Neuronal stem cell (in vitro differentiated cells): Measurements from ENCODE around the gene RNF17.
A peak's percentile ranks its signal among the peaks of the same experiment; 100 is the strongest.

Source experiments
- DNase-seq: peaks from one replicate; pipeline ENCODE4 v3.0.0-alpha.2; 2013; ENCODE audit warnings: low spot score
- H2AFZ ChIP-seq: one replicate; pipeline ENCODE4 v1.6.1; 2013; ENCODE audit warnings: mild to moderate bottlenecking, low read length, inconsistent platforms
- H2AK5ac ChIP-seq: 2 replicates; pipeline ENCODE4 v1.6.1; 2013; ENCODE audit warnings: low read depth, mild to moderate bottlenecking, inconsistent platforms, low read length, moderate library complexity, mixed read lengths
- H2BK120ac ChIP-seq: 2 replicates; pipeline ENCODE4 v1.6.1; 2013; ENCODE audit warnings: low read depth, mild to moderate bottlenecking, inconsistent platforms, low read length, moderate library complexity, mixed read lengths
- H2BK12ac ChIP-seq: one replicate; pipeline ENCODE4 v1.6.1; 2013; ENCODE audit warnings: low read length, inconsistent platforms
- H2BK15ac ChIP-seq: 2 replicates; pipeline ENCODE4 v1.6.1; 2013; ENCODE audit warnings: mild to moderate bottlenecking, low read length, inconsistent platforms, mixed read lengths
- H2BK5ac ChIP-seq: one replicate; pipeline ENCODE4 v1.6.1; 2013; ENCODE audit warnings: inconsistent platforms, mild to moderate bottlenecking, low read length, moderate library complexity
- H3K14ac ChIP-seq: one replicate; pipeline ENCODE4 v1.6.1; 2013; ENCODE audit warnings: low read length, inconsistent platforms
- H3K18ac ChIP-seq: 2 replicates; pipeline ENCODE4 v1.6.1; 2013; ENCODE audit warnings: low read length, inconsistent platforms
- H3K23ac ChIP-seq: 2 replicates; pipeline ENCODE4 v1.6.1; 2013; ENCODE audit warnings: low read depth, mild to moderate bottlenecking, mixed read lengths, low read length, inconsistent platforms; ENCODE audit not compliant: poor library complexity
- H3K27ac ChIP-seq: replicated peaks from 3 replicates; pipeline ENCODE4 v1.5.1; 2013; ENCODE audit warnings: low read length, inconsistent platforms
- H3K27me3 ChIP-seq, 3 experiments: 2 replicates each; pipeline ENCODE4 v1.6.1; 2013; ENCODE audit warnings: low read length in 3 of 3, mild to moderate bottlenecking in 2 of 3, inconsistent platforms in 1 of 3, low read depth in 1 of 3, mixed read lengths in 1 of 3, moderate library complexity in 1 of 3; ENCODE audit not compliant: control insufficient read depth in 3 of 3, insufficient read depth in 3 of 3
- H3K36me3 ChIP-seq, 2 donors: replicated peaks in 1 of 2; 2 replicates each; pipeline ENCODE4 v1.6.1; 2013; ENCODE audit warnings: low read length in 2 of 2; ENCODE audit not compliant: control insufficient read depth in 2 of 2, insufficient read depth in 2 of 2
- H3K4ac ChIP-seq: 2 replicates; pipeline ENCODE4 v1.6.1; 2013; ENCODE audit warnings: inconsistent platforms, mild to moderate bottlenecking, low read length, moderate library complexity
- H3K4me1 ChIP-seq, 2 donors: 1 replicate in 1 of 2; 2 replicates in 1 of 2; pipeline ENCODE4 v1.6.1; 2013; ENCODE audit warnings: low read length in 2 of 2, low read depth in 1 of 2; ENCODE audit not compliant: control insufficient read depth in 2 of 2, insufficient read depth in 1 of 2
- H3K4me2 ChIP-seq: one replicate; pipeline ENCODE4 v1.6.1; 2013; ENCODE audit warnings: mild to moderate bottlenecking, low read length, inconsistent platforms; ENCODE audit not compliant: insufficient read depth, poor library complexity, severe bottlenecking
- H3K4me3 ChIP-seq, 2 donors: 2 replicates each; pipeline ENCODE4 v1.5.1; 2013; ENCODE audit warnings: low read length in 2 of 2, mild to moderate bottlenecking in 2 of 2, inconsistent platforms in 1 of 2, moderate library complexity in 1 of 2
- H3K79me1 ChIP-seq: one replicate; pipeline ENCODE4 v1.6.1; 2013; ENCODE audit warnings: low read depth, mild to moderate bottlenecking, inconsistent platforms, low read length, moderate library complexity
- H3K9ac ChIP-seq: one replicate; pipeline ENCODE4 v1.6.1; 2013; ENCODE audit warnings: mild to moderate bottlenecking, low read depth, low read length, inconsistent platforms; ENCODE audit not compliant: poor library complexity
- H3K9me3 ChIP-seq, 2 donors: replicated peaks in 1 of 2; 2 replicates each; pipeline versions ENCODE3 to v1.6.1; 2013; ENCODE audit warnings: low read length in 2 of 2, mild to moderate bottlenecking in 2 of 2, inconsistent platforms in 1 of 2, low read depth in 1 of 2, mixed read lengths in 1 of 2, moderate library complexity in 1 of 2; ENCODE audit not compliant: control insufficient read depth in 2 of 2, insufficient read depth in 1 of 2
- H4K8ac ChIP-seq: one replicate; pipeline ENCODE4 v1.6.1; 2013; ENCODE audit warnings: low read depth, mild to moderate bottlenecking, inconsistent platforms, low read length, moderate library complexity
- H4K91ac ChIP-seq: one replicate; pipeline ENCODE4 v1.6.1; 2013; ENCODE audit warnings: low read length, low read depth, mild to moderate bottlenecking, inconsistent platforms; ENCODE audit not compliant: poor library complexity
- WGBS, 2 donors: extraction: QIAGEN DNeasy Blood & Tissue Kit; methylation state at CpG; one replicate each; pipeline ENCODE4 v1.1.7; 2013; ENCODE audit warnings: missing lambda C conversion rate in 2 of 2, mixed read lengths in 1 of 2; ENCODE audit not compliant: insufficient read length in 2 of 2, insufficient replicate concordance in 1 of 2; ENCODE audit errors: extremely low coverage in 2 of 2; 5-methylcytosine and 5-hydroxymethylcytosine counted together

RNF17 gene

DNA sequence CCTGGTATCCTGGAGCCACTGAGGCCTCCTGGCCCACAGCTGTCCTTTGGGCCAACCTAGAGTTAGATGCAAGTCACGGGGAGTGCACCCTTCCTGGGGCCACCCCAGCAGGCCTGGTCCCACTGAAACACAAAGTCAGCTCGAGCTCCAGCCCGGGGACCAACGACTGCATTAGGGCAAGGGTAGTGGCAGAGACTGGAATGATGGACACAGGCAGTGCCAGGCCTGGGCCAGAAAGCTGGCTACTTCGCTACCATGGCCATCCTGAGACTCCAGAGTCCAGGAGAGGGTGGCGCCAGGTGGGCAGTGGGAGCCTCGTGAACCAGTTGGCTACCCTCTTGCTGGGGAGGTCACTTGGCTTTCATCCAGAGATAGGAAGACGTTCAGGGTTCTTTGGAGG lies 22.2 kb upstream of the RNF17 start:
- H3K4me3 ChIP-seq, result no peak overlapping the region
- peaks cover 0 to 6% of the 10 kb centered on the region in 2 donors for H3K9me3 ChIP-seq
- peak overlapping the region; percentile 68 for H3K4ac ChIP-seq
- no peak overlapping the region for H4K8ac ChIP-seq
- no CpG with 5 or more reads among the region's 8 CpGs for WGBS, 2 donors
- peak overlapping the region; percentile 66 for H2AFZ ChIP-seq
- no peak overlapping the region for H3K27ac ChIP-seq
- peaks cover 0 to 15% of the 10 kb centered on the region in 2 donors for H3K4me1 ChIP-seq
- peak overlapping the region; percentile 60 for H2BK12ac ChIP-seq
- H2BK15ac ChIP-seq, result peak overlapping the region; percentile 93
- H3K27me3 ChIP-seq, result peaks cover 15 to 36% (median 25%) of the 10 kb centered on the region in 3 experiments
- H2BK5ac ChIP-seq, result peak overlapping the region; percentile 60
- no peak overlapping the region for H3K4me2 ChIP-seq
- DNase-seq, result no peak
- peak overlapping the region; percentile 64 for H4K91ac ChIP-seq
- H3K18ac ChIP-seq, result peak overlapping the region; percentile 55
- H2BK120ac ChIP-seq, result no peak overlapping the region
- no peak overlapping the region for H3K23ac ChIP-seq
- H2AK5ac ChIP-seq, result peak overlapping the region; percentile 76
- no peaks in the 10 kb centered on the region for H3K79me1 ChIP-seq
- H3K36me3 ChIP-seq, result no peaks in the 10 kb centered on the region
- H3K9ac ChIP-seq, result no peak overlapping the region
- no peak overlapping the region for H3K14ac ChIP-seq

GRCh38 chr13:24742294-24742693 lies 21.7 kb upstream of the RNF17 start:
- peak; percentile 17 for DNase-seq
- WGBS, 2 donors, result no CpG with 5 or more reads among the region's 6 CpGs
- Histone ChIP-seq H2AK5ac (peak overlapping the region; percentile 76), H3K4me3 (no peak overlapping the region), H4K91ac (no peak overlapping the region), H2BK12ac (no peak overlapping the region), H3K9ac (no peak overlapping the region), H3K14ac (no peak overlapping the region), H3K27me3 (peaks cover 19 to 41% (median 30%) of the 10 kb centered on the region in 3 experiments), H3K36me3 (no peaks in the 10 kb centered on the region), H3K4ac (no peak overlapping the region), H2BK120ac (no peak overlapping the region), H3K4me1 (peaks cover 0 to 19% of the 10 kb centered on the region in 2 donors), H3K9me3 (peaks cover 0 to 6% of the 10 kb centered on the region in 2 donors), H3K27ac (no peak overlapping the region), H2BK15ac (peak overlapping the region; percentile 93), H2BK5ac (peak overlapping the region; percentile 89), H3K23ac (no peak overlapping the region), H3K79me1 (no peaks in the 10 kb centered on the region), H2AFZ (peak overlapping the region; percentile 66), H3K18ac (peak overlapping the region; percentile 55), H3K4me2 (peak overlapping the region; percentile 21), H4K8ac (no peak overlapping the region)

GRCh38 chr13:24742977-24743376 lies 21.0 kb upstream of the RNF17 start:
- H3K4me3 ChIP-seq, result no peak overlapping the region
- H4K8ac ChIP-seq, result no peak overlapping the region
- H3K79me1 ChIP-seq, result no peaks in the 10 kb centered on the region
- H3K9me3 ChIP-seq, result peaks cover 0 to 6% of the 10 kb centered on the region in 2 donors
- H2BK12ac ChIP-seq, result peak overlapping the region; percentile 26
- no peak for DNase-seq
- no peak overlapping the region for H3K14ac ChIP-seq
- peak overlapping the region; percentile 90 for H3K18ac ChIP-seq
- no peak overlapping the region for H2AFZ ChIP-seq
- no peak overlapping the region for H3K4me2 ChIP-seq
- no peak overlapping the region for H3K4ac ChIP-seq
- H3K9ac ChIP-seq, result peak overlapping the region; percentile 2
- no peaks in the 10 kb centered on the region for H3K36me3 ChIP-seq
- H2BK15ac ChIP-seq, result no peak overlapping the region
- peak overlapping the region; percentile 81 for H3K23ac ChIP-seq
- WGBS, 2 donors, result no CpG with 5 or more reads among the region's 4 CpGs
- peaks cover 0 to 23% of the 10 kb centered on the region in 2 donors for H3K4me1 ChIP-seq
- no peak overlapping the region for H3K27ac ChIP-seq
- H2BK5ac ChIP-seq, result peak overlapping the region; percentile 89
- H2AK5ac ChIP-seq, result peak overlapping the region; percentile 37
- H3K27me3 ChIP-seq, result peaks cover 26 to 48% (median 37%) of the 10 kb centered on the region in 3 experiments
- H2BK120ac ChIP-seq, result no peak overlapping the region
- H4K91ac ChIP-seq, result no peak overlapping the region

DNA sequence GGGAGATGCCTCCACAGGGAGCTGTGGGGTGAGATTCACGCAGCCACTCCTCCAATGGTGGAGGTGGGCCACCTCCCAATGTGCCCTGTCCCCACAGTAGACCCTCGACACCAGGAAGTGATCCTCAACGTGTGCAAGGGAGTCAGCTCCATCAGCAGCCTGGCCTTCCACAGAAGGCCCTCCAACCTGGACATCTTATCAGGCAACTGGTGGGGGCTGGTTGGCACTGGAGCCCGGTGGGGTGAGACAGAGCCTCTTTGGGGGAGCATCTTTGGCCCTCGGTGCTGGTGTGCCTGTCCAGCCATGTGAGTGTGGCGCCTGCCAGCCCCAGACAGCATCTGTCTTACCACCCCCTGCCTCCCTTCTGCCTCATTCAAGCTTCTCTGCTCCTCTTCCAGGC lies 19.7 kb upstream of the RNF17 start:
- H3K4me2 ChIP-seq, result no peak overlapping the region
- no peak overlapping the region for H3K27ac ChIP-seq
- H3K4ac ChIP-seq, result no peak overlapping the region
- peaks cover 0 to 5% of the 10 kb centered on the region in 2 donors for H3K9me3 ChIP-seq
- H3K36me3 ChIP-seq, result no peaks in the 10 kb centered on the region
- H3K4me3 ChIP-seq, result no peak overlapping the region
- no peak overlapping the region for H4K8ac ChIP-seq
- no peak overlapping the region for H2BK12ac ChIP-seq
- peak overlapping the region; percentile 21 for H3K9ac ChIP-seq
- no peak overlapping the region for H2BK5ac ChIP-seq
- WGBS, 2 donors, result no CpG with 5 or more reads among the region's 6 CpGs
- no peak overlapping the region for H4K91ac ChIP-seq
- DNase-seq, result no peak
- H3K4me1 ChIP-seq, result peaks cover 0 to 23% of the 10 kb centered on the region in 2 donors
- no peak overlapping the region for H2BK120ac ChIP-seq
- peaks cover 26 to 56% (median 48%) of the 10 kb centered on the region in 3 experiments for H3K27me3 ChIP-seq
- H3K23ac ChIP-seq, result no peak overlapping the region
- no peak overlapping the region for H2AFZ ChIP-seq
- H3K18ac ChIP-seq, result peak overlapping the region; percentile 90
- H3K14ac ChIP-seq, result peak overlapping the region; percentile 63
- peak overlapping the region; percentile 18 for H2BK15ac ChIP-seq
- H2AK5ac ChIP-seq, result peak overlapping the region; percentile 30
- no peaks in the 10 kb centered on the region for H3K79me1 ChIP-seq
